ENCODE data around the gene SLC23A1.
"Not testable (repeated sequence)": the region's sequence is repeated elsewhere in the genome, so short reads cannot be mapped to it uniquely, and the experiment has no call there.

SLC23A1 gene

DNA sequence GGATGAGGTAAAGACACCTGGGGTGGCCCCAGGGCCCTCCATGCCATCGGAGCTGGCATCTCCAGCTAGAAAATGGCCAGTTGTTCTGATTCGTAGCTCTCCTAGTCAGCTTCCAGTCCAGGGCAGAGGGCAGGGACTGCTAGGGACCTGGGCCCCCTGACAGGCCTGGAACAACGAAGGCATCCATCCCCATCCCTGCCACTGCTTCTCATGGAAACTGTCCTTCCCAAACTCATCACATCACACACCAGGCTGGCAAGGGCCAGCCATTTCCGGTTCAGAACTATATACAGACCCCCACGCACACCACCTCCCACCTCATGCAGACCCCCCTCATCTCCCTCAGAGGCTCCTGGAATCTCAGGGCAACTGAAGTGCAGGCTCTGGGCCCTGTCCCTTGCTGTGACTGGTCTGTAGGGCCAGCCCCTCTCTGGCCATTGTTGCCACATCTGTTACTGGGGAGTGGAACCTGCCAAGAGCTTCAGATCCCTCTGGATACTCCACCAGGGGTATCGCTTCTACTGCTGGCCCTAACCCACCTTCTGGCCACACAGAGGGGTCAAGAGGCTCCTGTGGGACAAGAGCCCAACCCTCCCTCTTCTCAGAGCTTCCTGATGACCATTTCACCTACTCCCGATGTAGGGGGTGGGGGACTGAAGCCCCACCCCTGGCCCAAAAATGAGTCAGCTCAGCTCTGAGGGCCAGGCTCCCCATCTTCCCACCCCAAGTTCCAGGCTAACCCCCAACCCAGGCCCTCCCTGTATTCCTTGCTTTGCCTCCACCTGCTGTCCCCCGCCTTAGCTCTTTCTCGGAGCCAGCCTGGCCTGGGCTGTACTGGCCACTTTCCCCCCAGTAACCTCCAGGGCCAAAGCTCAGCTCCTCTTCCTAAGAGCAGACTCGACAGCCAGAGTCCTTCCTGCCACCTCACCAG is 7.8 kb upstream of the SLC23A1 start:
- no peak for DNase-seq (ENCODE audit: extremely low read depth in 1 of 2, low read depth in 1 of 2)

- DNase-seq (ENCODE audit: extremely low read depth in 1 of 2, low read depth in 1 of 2): peak; percentile 63 to 81
Measured at GRCh38 chr5:139389701-139390638, 6.9 kb upstream of the SLC23A1 start, which contains the start of gene MZB1. Gene MZB1 (minus strand): TSS chr5:139389913. CDS start chr5:139389856, 57 bp downstream.

GRCh38 chr5:139388198-139388821 is 5.2 kb upstream of the SLC23A1 start:
- DNase-seq (ENCODE audit: extremely low read depth in 1 of 2, low read depth in 1 of 2): no peak

GRCh38 chr5:139387611-139388197 is 4.6 kb upstream of the SLC23A1 start:
- DNase-seq (ENCODE audit: extremely low read depth in 1 of 2, low read depth in 1 of 2): no peak

GRCh38 chr5:139386956-139387355 is 3.9 kb upstream of the SLC23A1 start:
- DNase-seq (ENCODE audit: extremely low read depth in 1 of 2, low read depth in 1 of 2): not testable (repeated sequence)

DNA sequence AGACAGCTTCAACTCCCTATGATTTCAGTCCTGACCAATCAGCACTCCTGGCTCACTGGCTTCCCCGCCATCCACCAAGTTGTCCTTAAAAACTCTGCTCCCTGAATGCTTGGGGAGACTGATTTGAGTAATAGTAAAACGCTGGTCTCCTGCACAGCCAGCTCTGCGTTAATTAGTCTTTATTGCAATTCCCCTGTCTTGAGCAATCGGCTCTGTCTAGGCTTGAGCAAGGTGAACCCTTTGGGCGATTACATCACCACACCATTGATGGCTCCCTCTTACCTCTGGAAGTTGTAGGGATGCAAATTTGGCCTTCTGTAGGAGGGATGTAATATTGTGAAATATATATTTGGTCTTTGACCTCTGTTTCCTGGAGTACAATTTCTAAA is 2.9 kb upstream of the SLC23A1 start:
- DNase-seq (ENCODE audit: extremely low read depth in 1 of 2, low read depth in 1 of 2): no peak

- DNase-seq (ENCODE audit: extremely low read depth in 1 of 2, low read depth in 1 of 2): no peak
Measured at GRCh38 chr5:139385061-139386049, 2.3 kb upstream of the SLC23A1 start.

- no peak for DNase-seq (ENCODE audit: extremely low read depth in 1 of 2, low read depth in 1 of 2)
Measured at GRCh38 chr5:139384591-139385051, 1.5 kb upstream of the SLC23A1 start.

GRCh38 chr5:139383993-139384590 is 995 bp upstream of the SLC23A1 start:
- DNase-seq (ENCODE audit: extremely low read depth in 1 of 2, low read depth in 1 of 2): no peak

- no peak for DNase-seq (ENCODE audit: extremely low read depth in 1 of 2, low read depth in 1 of 2)
Measured at GRCh38 chr5:139382807-139383206, 290 bp downstream of the SLC23A1 start.

DNA sequence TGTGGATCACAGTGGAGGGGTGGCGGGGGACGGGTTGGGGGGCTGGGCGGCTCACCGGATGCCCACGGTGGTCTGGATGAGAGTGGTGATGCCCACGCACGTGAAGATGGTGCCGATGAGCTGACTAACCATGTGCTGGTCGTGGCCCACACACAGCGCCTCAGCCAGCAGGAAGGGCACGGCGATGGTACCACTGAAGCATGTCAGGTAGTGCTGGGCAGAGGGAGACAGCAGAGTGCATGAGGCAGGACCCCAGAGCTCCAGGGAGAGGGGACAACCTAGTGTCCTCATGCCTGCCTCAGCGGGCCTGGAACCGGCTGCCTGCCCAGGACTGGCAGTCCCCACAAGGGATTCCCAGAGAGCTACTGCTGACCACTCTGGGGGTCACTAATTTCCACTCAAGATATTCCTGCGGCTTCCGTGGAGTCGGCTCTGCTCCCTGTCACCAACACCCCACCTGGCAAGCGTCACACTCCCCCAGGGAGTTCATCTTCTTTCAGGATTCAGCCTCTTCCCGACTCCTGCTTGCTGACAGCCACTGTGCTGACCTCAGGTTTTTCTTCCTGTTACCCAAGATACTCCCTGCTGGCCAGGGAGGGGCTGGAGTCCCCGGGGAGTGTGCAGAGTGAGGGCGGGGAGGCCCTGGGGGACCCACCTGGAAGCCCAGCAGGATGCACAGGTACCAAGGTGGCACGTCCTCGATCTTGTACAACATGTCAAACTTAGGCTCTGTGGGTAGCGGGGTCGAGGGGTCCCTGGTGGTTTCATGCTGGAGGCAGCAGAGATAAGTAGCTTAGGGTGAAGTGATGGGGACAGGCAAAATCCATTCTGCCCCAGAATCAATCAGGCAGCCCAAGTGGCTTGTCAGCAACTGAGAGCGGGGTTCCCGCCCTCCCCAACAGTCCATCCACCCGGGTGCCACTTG is 998 bp downstream of the SLC23A1 start:
- DNase-seq (ENCODE audit: extremely low read depth in 1 of 2, low read depth in 1 of 2): no peak

DNA sequence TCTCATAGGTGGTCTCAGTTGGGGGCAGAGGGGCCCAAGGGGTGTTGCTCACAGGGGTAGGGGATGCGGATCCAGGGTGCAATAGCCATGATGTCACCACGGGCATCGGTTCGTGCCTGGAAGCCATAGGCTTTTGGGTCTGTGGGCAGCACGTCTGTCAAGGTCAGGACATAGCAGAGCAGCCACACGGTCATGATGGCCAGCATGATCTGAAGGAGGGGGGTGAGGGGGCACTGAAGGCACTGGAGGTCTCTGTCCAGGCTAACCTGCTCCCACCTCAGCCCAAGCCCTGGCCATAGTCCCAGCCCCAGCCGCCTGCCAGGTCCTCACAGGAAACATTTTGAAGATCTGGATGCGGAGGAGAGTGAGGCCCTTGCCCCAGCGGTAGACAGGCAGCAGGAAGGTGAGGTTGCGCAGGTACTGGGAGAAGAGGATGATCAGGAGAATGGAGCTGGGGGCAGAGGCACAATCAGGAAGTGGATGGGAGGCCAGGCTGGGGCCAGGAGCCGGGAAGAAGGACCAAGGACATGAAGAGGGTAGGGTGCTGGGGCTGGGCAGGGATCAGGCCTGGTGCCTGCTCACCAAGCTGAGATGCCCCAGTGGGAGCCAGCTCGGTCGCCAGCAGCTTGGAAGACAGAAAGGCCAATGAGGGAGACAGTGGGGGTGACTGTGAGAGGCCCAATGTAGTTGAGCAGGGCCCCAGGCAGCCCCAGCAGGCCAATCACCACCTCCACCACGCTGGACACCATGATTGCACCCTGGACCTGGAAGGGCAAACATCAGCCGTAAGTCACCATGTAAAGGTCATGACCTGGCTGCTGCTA is 3.3 kb downstream of the SLC23A1 start:
- DNase-seq (ENCODE audit: extremely low read depth in 1 of 2, low read depth in 1 of 2): no peak

DNA sequence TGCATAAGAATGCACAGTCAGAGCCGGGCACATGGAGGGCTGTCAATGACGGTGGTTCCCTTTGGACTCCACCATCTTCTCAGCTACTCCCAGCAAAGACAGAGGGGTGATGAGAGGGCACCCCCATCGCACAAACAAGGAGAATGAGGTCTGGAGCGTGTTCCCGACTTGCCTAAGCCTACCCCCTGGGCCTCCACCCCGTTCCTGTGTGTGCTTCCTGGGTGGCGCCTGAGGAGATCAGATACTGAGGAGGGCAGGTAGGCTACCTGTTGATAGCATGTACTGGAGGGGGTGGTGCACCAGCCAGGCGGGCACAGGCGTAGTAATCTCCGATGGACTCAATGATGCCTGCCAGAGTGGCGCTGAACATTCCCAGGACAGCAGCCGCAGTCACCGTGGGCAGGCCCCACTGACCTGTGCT is 4.1 kb downstream of the SLC23A1 start:
- no peak for DNase-seq (ENCODE audit: extremely low read depth in 1 of 2, low read depth in 1 of 2)

GRCh38 chr5:139378101-139378825 is 4.8 kb downstream of the SLC23A1 start:
- DNase-seq (ENCODE audit: extremely low read depth in 1 of 2, low read depth in 1 of 2): no peak

- DNase-seq (ENCODE audit: extremely low read depth in 1 of 2, low read depth in 1 of 2): no peak
Measured at GRCh38 chr5:139377226-139377625, 5.9 kb downstream of the SLC23A1 start.

GRCh38 chr5:139376364-139376763 is 6.7 kb downstream of the SLC23A1 start:
- DNase-seq (ENCODE audit: extremely low read depth in 1 of 2, low read depth in 1 of 2): no peak
